Sigmoid colon (tissue), 4 donors: ENCODE measurements around the gene PHLDB2.

Source experiments
- POLR2A ChIP-seq, 2 donors: fragments of 450-650 bp; IDR thresholded peaks; one replicate each; pipeline ENCODE4 v1.6.1; 2016; ENCODE audit warnings: antibody characterized with exemption in 2 of 2, mild to moderate bottlenecking in 2 of 2, moderate library complexity in 2 of 2
- POLR2AphosphoS5 ChIP-seq, 4 donors: sonication (generic); formaldehyde crosslinking; IDR thresholded peaks; one replicate each; pipeline ENCODE4 v1.6.1; 2017; ENCODE audit warnings: antibody characterized with exemption in 4 of 4
- TF ChIP-seq, protein P1 (sequence below), 4 experiments: fragments of 450-650 bp in 3 of 4; fragments of 200-600 bp in 1 of 4; IDR thresholded peaks; one replicate each; pipeline ENCODE4 v1.5.1; 2016 to 2019; ENCODE audit warnings: antibody characterized with exemption in 4 of 4, mild to moderate bottlenecking in 3 of 4, moderate library complexity in 2 of 4

DNA sequence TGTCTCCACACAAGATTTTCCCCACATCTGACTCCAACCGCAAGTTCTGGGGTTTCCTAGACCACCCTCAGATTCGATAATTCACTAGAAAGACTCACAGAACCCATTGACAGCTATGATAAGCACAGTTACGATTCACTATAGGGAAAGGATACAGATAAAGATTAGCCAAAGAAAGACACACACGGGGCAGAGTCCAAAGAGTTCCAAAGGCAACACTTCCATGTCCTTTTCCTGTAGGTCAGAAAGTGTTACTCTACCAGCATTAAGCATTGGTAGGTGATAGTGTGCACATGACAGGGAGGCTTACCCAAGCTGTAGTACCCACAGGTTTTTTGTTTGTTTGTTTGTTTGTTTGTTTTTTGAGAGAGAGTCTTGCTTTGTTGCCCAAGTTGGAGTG, 48.1 kb downstream of the PHLDB2 start:
- TF ChIP-seq POLR2AphosphoS5 (IDR thresholded peaks at IDR 0.05) (no peak), POLR2A (IDR thresholded peaks at IDR 0.05) (no peak)
- TF ChIP-seq, protein P1, sequence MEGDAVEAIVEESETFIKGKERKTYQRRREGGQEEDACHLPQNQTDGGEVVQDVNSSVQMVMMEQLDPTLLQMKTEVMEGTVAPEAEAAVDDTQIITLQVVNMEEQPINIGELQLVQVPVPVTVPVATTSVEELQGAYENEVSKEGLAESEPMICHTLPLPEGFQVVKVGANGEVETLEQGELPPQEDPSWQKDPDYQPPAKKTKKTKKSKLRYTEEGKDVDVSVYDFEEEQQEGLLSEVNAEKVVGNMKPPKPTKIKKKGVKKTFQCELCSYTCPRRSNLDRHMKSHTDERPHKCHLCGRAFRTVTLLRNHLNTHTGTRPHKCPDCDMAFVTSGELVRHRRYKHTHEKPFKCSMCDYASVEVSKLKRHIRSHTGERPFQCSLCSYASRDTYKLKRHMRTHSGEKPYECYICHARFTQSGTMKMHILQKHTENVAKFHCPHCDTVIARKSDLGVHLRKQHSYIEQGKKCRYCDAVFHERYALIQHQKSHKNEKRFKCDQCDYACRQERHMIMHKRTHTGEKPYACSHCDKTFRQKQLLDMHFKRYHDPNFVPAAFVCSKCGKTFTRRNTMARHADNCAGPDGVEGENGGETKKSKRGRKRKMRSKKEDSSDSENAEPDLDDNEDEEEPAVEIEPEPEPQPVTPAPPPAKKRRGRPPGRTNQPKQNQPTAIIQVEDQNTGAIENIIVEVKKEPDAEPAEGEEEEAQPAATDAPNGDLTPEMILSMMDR (IDR thresholded peaks at IDR 0.05): no peak
